GM23248 (cell line): ENCODE data around the gene RHBDF2.

ENCODE experiments used
- EZH2 ChIP-seq: fragments of 200-600 bp; sonication (generic); IDR thresholded peaks from 2 replicates; pipeline ENCODE4 v1.6.1; 2018; ENCODE audit warnings: antibody characterized with exemption, mild to moderate bottlenecking; ENCODE audit not compliant: insufficient read depth, poor library complexity, severe bottlenecking
- EZH2phosphoT487 ChIP-seq: fragments of 200-600 bp; sonication (generic); IDR thresholded peaks from 2 replicates; pipeline ENCODE4 v1.6.1; 2018; ENCODE audit warnings: antibody characterized with exemption, moderate library complexity, mild to moderate bottlenecking, low read depth; ENCODE audit not compliant: insufficient read depth

GRCh38 chr17:76532072-76532651, 30.9 kb upstream of the RHBDF2 start:
- TF ChIP-seq EZH2phosphoT487 (no peak), EZH2 (no peak)
